Hematopoietic multipotent progenitor cell treated with erythropoietin and hydrocortisone succinate and interleukin-3 and kit ligand, for 4 days (in vitro differentiated cells): ENCODE data around the gene PTPRN2.
"Not testable (repeated sequence)": the region's sequence is repeated elsewhere in the genome, so short reads cannot be mapped to it uniquely, and the experiment has no call there.

Experiments
- DNase-seq: peaks from one replicate; pipeline ENCODE4 v3.0.0-alpha.2; 2015

Gene PTPRN2

DNA sequence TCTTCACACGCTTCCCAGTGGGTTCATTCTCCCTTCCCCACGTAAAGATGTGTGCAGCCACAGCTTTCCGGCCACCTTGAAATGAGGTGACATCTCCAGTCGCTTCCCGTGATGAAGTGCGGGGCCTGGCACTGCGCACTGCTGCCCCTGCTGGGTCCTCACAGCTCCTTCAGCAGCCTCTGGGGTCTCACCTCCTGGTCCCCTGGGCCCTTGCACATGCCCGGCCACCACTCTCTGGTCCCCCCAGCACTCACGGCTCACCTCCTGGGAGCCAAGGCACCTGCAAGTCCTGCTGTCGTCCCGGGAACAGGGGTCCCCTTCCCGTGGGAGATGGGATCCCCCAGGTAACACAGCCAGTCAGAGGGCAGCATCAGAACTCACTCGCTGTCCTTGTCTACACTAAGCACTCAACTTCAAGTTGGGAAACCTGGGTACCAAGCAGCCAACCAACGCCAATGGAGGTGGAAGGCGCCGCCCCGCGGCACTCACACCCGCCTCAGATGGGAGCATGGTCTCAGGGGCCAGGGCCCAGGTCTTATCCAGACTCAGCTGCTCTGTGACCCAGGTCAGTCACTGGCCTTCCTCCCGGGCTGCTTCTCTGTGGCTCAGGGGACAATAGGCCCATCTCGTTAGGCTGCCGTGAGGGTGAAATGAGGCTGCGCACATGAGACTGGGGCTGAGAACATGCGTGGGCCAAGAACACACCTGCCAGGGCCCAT, 176.2 kb downstream of the PTPRN2 start:
- no peak for DNase-seq

GRCh38 chr7:158410720-158411119, 176.9 kb downstream of the PTPRN2 start:
- DNase-seq: no peak

- no peak for DNase-seq
Measured at GRCh38 chr7:158409816-158410330, 177.8 kb downstream of the PTPRN2 start.

DNA sequence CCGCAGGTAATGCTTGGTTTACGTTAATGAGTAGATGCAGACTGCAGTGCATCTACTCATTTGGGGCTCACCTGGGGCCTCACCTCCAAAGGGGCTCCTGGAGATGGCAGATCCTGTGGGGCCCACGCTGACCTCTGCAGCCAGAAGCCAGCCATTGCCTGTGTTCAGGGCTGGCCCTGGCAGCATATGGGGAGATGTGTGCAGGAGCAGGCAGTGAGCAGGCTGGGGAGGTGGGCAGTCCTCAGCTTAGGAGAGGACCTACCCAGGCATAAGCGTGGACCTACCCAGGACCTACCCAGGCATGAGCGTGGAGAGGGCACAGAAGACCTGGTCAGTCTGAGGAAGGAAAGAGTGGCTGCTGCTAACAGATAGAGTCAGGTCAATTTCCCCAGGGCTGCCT, 178.5 kb downstream of the PTPRN2 start:
- DNase-seq: no peak

GRCh38 chr7:158408318-158408920, 179.2 kb downstream of the PTPRN2 start:
- peak; percentile 24 for DNase-seq

- peak; percentile 72 for DNase-seq
Measured at GRCh38 chr7:158407581-158408317, 179.9 kb downstream of the PTPRN2 start.

DNA sequence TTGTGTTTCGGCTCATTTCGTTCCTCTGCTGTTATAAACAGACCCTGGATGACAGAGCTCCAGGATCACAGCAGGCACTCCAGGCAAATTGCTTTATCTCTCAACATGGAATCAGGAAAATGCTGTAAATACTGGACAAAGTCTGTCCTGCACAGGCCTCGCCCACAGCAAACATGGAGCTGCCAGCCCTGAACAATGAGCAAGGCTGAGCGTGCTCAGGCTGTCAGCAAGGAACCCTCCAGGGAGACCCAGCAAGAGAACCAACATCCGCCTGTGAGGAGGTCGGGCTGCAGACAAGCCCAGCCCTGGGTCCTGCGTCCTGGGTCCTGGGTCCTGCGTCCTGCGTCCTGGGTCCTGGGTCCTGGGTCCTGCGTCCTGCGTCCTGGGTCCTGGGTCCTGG, 180.8 kb downstream of the PTPRN2 start:
- DNase-seq: no peak

GRCh38 chr7:158406364-158406763, 181.3 kb downstream of the PTPRN2 start:
- DNase-seq: no peak

- not testable (repeated sequence) for DNase-seq
Measured at GRCh38 chr7:158405771-158406170, 181.9 kb downstream of the PTPRN2 start.

GRCh38 chr7:158405324-158405723, 182.3 kb downstream of the PTPRN2 start:
- no peak for DNase-seq

DNA sequence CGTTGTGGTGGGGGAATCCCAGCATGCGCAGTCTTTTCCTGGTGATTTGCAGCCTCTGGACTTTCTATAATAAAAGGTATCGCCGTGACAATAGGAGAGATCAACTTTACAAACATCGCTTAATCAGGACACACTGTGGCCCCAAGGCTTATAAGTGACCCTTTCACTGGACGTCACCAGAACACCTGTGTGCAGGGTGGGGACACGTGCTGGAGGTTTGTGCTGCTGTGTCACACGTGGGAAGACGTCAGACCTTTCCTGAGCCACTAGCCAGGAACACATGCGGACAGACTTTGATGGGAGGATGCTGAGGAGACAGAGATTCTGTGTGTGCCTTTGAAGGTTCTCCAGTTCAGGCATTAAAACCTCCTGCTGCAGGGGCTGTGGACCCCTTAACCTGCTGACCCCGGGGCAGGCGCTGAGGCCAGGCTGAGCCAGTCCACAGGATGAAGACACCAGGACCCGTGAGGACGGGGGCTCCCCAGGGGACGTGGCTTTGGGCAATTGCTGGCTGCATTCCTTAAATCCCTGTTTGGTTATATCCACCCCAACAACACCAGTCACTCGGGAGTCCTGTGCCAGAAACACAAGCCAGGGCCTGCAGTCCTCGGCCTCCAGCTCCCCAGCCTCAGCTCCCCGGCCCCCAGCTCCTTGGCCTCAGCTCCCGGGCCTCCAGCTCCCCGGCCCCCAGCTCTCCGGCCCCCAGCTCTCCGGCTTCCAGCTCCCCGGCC, 183.4 kb downstream of the PTPRN2 start:
- DNase-seq: no peak

DNA sequence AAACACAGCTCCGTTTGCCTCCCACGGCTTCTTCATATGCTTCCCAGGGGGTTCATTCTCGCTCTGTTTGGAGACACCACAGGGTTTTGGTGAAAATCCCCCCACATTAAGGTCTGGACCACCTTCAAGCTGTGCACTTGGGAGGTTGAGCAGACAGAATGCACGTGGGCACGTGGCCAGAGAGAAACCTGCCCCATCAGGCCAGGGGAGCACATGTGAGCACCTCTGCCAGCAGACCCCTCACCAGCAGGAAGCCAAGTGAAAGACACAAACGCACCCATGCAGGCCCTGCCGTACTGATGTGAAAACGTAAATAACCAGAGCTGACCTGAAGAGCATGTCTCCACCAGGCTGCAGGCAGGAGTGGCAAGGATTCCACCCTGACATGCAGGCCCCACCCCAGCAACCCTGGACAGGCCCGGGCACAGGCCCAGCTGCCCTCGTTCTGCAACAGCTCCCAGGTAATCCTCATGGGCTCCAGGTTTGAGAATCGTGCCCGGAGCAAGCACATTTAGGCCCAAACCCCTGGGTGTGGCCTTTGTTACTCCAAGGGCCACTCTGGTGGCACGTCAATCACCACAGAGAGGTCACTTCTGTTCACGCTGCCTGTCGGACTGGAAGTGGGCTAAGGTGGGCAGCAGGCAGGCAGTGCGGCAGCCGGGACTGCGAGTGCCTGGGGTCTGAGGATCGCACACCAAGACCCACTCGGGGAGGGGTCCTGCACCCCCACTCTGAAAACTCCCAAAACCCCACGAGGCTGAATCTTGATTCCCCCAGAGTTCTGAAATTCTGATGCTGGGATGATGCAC, 184.4 kb downstream of the PTPRN2 start:
- DNase-seq: no peak

DNA sequence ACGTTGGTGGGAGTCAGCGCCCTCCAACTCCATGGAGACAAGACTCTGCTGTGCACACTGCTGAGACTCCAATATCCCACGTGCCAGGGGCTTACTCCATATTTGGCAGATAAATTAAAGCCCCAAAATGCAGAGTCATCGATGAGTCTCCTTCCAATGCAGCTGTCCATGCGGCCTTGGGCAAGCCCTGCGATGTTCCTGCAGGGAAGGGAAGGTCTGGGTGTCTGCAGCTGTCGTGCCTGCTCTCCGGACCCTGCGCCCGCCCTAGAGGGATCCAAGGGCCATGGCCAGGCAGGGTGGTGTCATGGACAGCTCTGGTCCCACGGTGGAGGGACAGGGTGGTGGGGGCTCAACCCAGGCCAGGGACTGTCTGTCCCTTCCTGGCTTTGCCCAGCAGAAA, 185.2 kb downstream of the PTPRN2 start:
- DNase-seq: no peak

GRCh38 chr7:158401826-158402225, 185.8 kb downstream of the PTPRN2 start:
- DNase-seq: no peak

GRCh38 chr7:158401295-158401694, 186.3 kb downstream of the PTPRN2 start:
- no peak for DNase-seq

DNA sequence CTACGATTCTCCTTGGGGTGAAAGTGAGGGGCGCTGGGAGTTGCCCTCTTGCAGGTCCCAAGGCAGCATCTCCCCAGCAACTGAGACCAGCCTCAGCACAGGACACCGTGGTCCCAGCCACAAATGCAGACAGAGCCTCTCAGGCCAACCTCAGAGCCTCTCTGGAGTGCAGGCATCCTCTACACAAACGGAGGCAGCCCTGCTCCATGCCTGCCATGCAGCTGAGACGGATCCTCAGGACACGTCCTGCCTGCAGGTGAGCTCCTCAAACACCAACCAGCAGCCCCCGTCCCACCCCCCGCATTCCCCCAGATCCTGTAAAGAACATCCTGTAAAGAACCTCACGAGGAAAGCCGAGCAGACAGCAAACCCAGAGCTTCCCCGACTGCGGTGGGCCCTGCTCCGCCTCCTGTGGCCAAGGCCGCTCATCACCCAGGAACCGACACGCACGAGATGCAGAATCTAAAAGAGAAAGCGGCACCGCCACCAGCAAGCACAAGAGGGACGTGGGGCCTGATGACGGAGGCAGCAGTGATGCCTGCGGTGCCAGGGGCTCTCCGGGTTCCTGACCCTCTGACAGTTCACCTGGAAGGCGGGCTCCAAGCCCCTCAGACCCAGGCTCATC, 186.9 kb downstream of the PTPRN2 start:
- no peak for DNase-seq

- no peak for DNase-seq
Measured at GRCh38 chr7:158399762-158400161, 187.9 kb downstream of the PTPRN2 start.

- no peak for DNase-seq
Measured at GRCh38 chr7:158398750-158399149, 188.9 kb downstream of the PTPRN2 start.

DNA sequence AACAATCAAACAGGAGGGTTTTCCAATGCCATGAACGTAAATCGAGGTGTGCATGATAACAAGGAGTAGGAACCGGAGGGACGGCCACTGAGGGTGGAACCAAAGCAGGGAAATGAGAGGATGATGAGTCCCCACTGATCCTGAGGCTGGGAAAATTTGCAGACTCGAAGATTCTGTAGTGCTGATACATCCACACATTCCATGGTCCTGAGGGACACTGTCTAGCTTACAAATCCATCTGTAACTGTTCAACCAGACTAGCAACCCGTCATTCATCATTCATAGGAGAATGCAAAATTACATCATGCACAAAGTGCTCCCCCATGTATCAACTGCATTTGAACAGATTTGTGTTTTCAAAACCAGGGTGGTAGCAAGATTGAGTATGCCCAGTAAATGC, 189.7 kb downstream of the PTPRN2 start:
- DNase-seq: no peak

DNA sequence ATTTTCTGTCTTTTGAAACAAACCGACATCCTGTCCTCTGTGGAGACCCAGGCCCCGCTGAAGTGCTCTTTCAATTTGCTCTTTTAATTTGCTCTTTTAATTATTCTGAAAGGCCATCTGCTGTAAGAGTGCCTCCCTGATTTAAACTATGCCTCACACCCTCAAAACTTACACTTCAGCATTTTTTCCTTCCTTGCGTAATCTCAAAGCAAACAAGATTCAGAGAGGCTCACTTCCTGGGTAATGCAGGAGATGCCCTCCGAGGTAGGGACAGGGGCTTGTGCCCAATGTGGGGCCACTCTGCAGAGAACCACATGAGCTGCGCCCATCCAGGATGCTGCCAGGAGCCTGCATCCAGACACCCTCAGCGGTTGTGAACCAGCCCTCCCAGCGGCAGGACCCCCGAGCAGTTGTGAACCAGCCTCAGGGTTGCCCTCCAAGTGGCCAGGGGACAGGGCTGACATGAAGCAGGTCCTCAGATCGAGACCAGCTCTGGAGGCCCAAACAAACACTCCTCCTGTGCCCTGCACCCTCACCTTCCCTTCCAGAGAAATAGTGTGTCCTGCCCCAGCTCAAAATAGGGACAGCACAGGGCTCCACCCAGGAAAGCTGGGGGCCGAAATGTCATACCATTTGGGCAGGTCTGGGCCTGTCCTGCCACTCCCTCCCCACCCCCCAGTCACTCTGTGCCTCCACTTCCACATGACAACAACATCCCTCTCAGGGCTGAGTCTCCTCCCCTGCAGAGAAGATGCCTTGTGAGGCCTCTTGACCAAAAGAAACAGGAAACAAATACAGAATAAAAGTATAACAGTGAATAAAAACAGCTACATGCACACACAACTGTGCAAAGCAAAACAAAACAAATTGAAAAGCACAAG, 190.4 kb downstream of the PTPRN2 start:
- DNase-seq: no peak
